ENCODE results near the gene DDX1.

Gene DDX1

DNA sequence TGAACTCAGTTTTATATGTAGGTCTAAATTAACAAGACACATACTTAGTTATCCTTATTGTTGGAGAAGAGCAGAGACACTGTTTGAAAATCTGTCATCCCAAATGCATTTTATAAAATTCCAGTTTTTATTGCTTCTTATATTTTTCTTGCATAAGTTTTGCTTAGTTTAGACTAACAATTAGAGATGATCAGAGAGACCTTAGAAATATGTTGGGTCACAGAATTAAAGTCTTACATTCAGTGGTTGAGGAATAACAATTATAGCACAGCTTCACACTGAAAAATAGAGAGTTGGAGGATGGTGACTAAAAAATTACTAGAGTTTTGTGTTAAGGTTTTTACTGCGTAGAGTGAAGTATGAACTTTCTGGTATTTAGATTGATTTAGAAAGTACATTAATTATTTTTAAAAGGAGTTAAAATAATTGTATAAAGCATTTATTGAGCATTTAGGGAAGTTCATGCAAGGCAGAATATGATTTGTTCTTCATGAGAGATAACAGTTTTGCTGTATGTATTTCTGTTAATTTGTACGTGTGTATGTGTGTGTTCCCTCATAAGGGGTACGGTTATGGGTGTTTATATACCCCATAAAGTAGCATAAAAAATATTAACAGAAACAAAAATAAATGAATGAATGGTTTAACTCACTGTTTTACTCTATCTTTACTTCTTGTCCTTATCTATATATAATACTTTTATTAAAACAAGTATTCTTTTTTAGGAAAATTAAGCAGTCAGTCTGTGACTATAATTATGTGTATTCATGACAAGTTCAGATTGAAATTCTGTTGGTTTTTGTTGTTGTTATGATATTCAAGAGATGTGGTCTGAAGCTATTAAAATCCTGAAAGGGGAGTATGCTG, 31.2 kb downstream of the DDX1 start:
- Histone ChIP-seq H4K91ac (ENCODE audit: low read length) (no peak overlapping the region), H3K23ac (ENCODE audit: low read length in 2 of 2) (no peak overlapping the region), H2BK5ac (ENCODE audit: low read depth, low read length, poor library complexity, severe bottlenecking) (no peak overlapping the region), H3K79me1 (replicated peaks; ENCODE audit: low read length, poor library complexity, severe bottlenecking) (peaks cover 24% of the 10 kb centered on the region), H3K36me3 (ENCODE audit: control insufficient read depth in 1 of 2, insufficient read depth in 2 of 2, low read depth in 1 of 2, low read length in 2 of 2) (peaks cover 21 to 100% of the 10 kb centered on the region in 2 experiments), H3K4me3 (ENCODE audit: insufficient read depth in 1 of 2, low read depth in 1 of 2, low read length in 2 of 2) (no peak overlapping the region), H2BK15ac (ENCODE audit: low read depth, poor library complexity, severe bottlenecking) (no peak overlapping the region), H3K4me1 (ENCODE audit: control insufficient read depth, insufficient read depth, low read depth, low read length) (no peaks in the 10 kb centered on the region), H2AFZ (ENCODE audit: low read depth, low read length) (no peak overlapping the region), H2AK5ac (ENCODE audit: low read length, severe bottlenecking) (no peak overlapping the region), H2BK120ac (ENCODE audit: low read depth, low read length) (no peak overlapping the region), H3K27ac (ENCODE audit: low read length, poor library complexity, severe bottlenecking) (no peak overlapping the region), H3K9me3 (ENCODE audit: control insufficient read depth, low read length) (no peaks in the 10 kb centered on the region), H3K27me3 (ENCODE audit: control insufficient read depth in 1 of 2, insufficient read depth in 1 of 2, low read length in 2 of 2) (no peaks in the 10 kb centered on the region), H2BK12ac (ENCODE audit: low read length in 2 of 2) (no peak overlapping the region), H4K8ac (ENCODE audit: low read length) (no peak overlapping the region), H3K9ac (ENCODE audit: low read length) (no peak overlapping the region), H3K4me2 (ENCODE audit: low read length, poor library complexity, severe bottlenecking) (no peak overlapping the region), H3K14ac (ENCODE audit: low read length in 2 of 2) (no peak overlapping the region), H3K4ac (ENCODE audit: low read depth in 1 of 2, low read length in 2 of 2) (no peak overlapping the region), H3K18ac (ENCODE audit: low read depth in 1 of 2, low read length in 2 of 2) (no peak overlapping the region)
- no CpG with 5 or more reads among the region's 3 CpGs for WGBS
- DNase-seq, result no peak

DNA sequence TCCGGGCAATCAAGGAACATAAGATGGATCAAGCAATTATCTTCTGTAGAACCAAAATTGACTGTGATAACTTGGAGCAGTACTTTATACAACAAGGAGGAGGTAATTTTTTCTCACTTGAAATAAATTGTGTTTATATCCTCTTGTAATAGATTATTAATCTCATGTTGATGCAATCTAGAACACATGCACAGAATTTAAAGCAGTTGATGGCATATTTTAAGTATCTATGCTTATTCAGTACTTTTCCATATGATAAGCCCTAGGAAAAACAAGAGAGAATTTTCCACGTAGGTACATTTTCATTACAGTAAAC, 31.8 kb downstream of the DDX1 start:
- H3K18ac ChIP-seq (ENCODE audit: low read depth in 1 of 2, low read length in 2 of 2), result no peak overlapping the region
- H3K9me3 ChIP-seq (ENCODE audit: control insufficient read depth, low read length), result no peaks in the 10 kb centered on the region
- 100% methylated on average over 1 of the region's 2 CpGs for WGBS
- no peak overlapping the region for H2AFZ ChIP-seq (ENCODE audit: low read depth, low read length)
- no peak overlapping the region for H3K23ac ChIP-seq (ENCODE audit: low read length in 2 of 2)
- no peak overlapping the region for H3K27ac ChIP-seq (ENCODE audit: low read length, poor library complexity, severe bottlenecking)
- H3K4me1 ChIP-seq (ENCODE audit: control insufficient read depth, insufficient read depth, low read depth, low read length), result no peaks in the 10 kb centered on the region
- H3K14ac ChIP-seq (ENCODE audit: low read length in 2 of 2), result no peak overlapping the region
- H3K4me3 ChIP-seq (ENCODE audit: insufficient read depth in 1 of 2, low read depth in 1 of 2, low read length in 2 of 2), result no peak overlapping the region
- no peak overlapping the region for H4K91ac ChIP-seq (ENCODE audit: low read length)
- no peak overlapping the region for H2AK5ac ChIP-seq (ENCODE audit: low read length, severe bottlenecking)
- no peak overlapping the region for H2BK12ac ChIP-seq (ENCODE audit: low read length in 2 of 2)
- no peaks in the 10 kb centered on the region for H3K27me3 ChIP-seq (ENCODE audit: control insufficient read depth in 1 of 2, insufficient read depth in 1 of 2, low read length in 2 of 2)
- H3K4ac ChIP-seq (ENCODE audit: low read depth in 1 of 2, low read length in 2 of 2), result no peak overlapping the region
- no peak overlapping the region for H2BK120ac ChIP-seq (ENCODE audit: low read depth, low read length)
- no peak for DNase-seq
- peaks cover 18 to 100% of the 10 kb centered on the region in 2 experiments for H3K36me3 ChIP-seq (ENCODE audit: control insufficient read depth in 1 of 2, insufficient read depth in 2 of 2, low read depth in 1 of 2, low read length in 2 of 2)
- H3K4me2 ChIP-seq (ENCODE audit: low read length, poor library complexity, severe bottlenecking), result no peak overlapping the region
- peaks cover 21% of the 10 kb centered on the region for H3K79me1 ChIP-seq (replicated peaks; ENCODE audit: low read length, poor library complexity, severe bottlenecking)
- H3K9ac ChIP-seq (ENCODE audit: low read length), result no peak overlapping the region
- no peak overlapping the region for H4K8ac ChIP-seq (ENCODE audit: low read length)
- no peak overlapping the region for H2BK15ac ChIP-seq (ENCODE audit: low read depth, poor library complexity, severe bottlenecking)
- no peak overlapping the region for H2BK5ac ChIP-seq (ENCODE audit: low read depth, low read length, poor library complexity, severe bottlenecking)

DNA sequence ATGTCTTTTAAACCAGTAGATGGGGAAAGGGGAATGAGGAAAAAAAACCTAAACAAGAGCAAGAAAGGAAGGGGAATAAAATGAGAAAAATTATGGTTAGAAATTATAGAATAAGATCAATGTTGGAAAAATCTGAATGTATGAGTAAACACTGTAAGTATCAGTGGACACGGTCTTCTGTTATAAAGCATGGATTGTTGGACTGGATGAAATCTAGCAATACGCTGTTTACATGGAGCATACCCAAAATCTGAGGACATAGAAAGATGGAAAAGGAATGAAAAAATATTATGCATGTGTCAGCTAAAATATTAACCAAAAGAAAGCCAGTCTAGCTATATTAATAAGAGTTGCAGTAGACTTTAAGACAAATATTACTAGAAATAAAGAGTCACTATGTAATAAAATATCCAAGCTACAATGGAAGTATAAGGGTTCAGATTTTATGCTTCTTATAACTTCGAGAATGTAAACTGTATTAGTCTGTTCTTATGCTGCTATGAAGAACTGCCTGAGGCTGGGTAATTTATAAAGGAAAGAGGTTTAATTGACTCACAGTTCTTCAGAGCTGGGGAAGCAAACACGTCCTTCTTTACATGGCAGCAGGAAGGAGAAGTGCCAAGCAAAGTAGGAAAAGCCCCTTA, 32.4 kb downstream of the DDX1 start:
- DNase-seq, result no peak
- Histone ChIP-seq H2BK5ac (ENCODE audit: low read depth, low read length, poor library complexity, severe bottlenecking) (no peak overlapping the region), H3K4me1 (ENCODE audit: control insufficient read depth, insufficient read depth, low read depth, low read length) (no peaks in the 10 kb centered on the region), H2BK15ac (ENCODE audit: low read depth, poor library complexity, severe bottlenecking) (no peak overlapping the region), H3K9me3 (ENCODE audit: control insufficient read depth, low read length) (no peaks in the 10 kb centered on the region), H2AK5ac (ENCODE audit: low read length, severe bottlenecking) (no peak overlapping the region), H2BK120ac (ENCODE audit: low read depth, low read length) (no peak overlapping the region), H3K23ac (ENCODE audit: low read length in 2 of 2) (no peak overlapping the region), H3K27me3 (ENCODE audit: control insufficient read depth in 1 of 2, insufficient read depth in 1 of 2, low read length in 2 of 2) (no peaks in the 10 kb centered on the region), H2BK12ac (ENCODE audit: low read length in 2 of 2) (no peak overlapping the region), H3K27ac (ENCODE audit: low read length, poor library complexity, severe bottlenecking) (no peak overlapping the region), H3K79me1 (replicated peaks; ENCODE audit: low read length, poor library complexity, severe bottlenecking) (peaks cover 16% of the 10 kb centered on the region), H3K4me2 (ENCODE audit: low read length, poor library complexity, severe bottlenecking) (no peak overlapping the region), H3K9ac (ENCODE audit: low read length) (no peak overlapping the region), H4K8ac (ENCODE audit: low read length) (no peak overlapping the region), H4K91ac (ENCODE audit: low read length) (no peak overlapping the region), H3K14ac (ENCODE audit: low read length in 2 of 2) (no peak overlapping the region), H3K4me3 (ENCODE audit: insufficient read depth in 1 of 2, low read depth in 1 of 2, low read length in 2 of 2) (no peak overlapping the region), H2AFZ (ENCODE audit: low read depth, low read length) (no peak overlapping the region), H3K36me3 (ENCODE audit: control insufficient read depth in 1 of 2, insufficient read depth in 2 of 2, low read depth in 1 of 2, low read length in 2 of 2) (peaks cover 12 to 100% of the 10 kb centered on the region in 2 experiments), H3K4ac (ENCODE audit: low read depth in 1 of 2, low read length in 2 of 2) (no peak overlapping the region), H3K18ac (ENCODE audit: low read depth in 1 of 2, low read length in 2 of 2) (no peak overlapping the region)
- WGBS, result 98% methylated on average over 4 of the region's 4 CpGs

DNA sequence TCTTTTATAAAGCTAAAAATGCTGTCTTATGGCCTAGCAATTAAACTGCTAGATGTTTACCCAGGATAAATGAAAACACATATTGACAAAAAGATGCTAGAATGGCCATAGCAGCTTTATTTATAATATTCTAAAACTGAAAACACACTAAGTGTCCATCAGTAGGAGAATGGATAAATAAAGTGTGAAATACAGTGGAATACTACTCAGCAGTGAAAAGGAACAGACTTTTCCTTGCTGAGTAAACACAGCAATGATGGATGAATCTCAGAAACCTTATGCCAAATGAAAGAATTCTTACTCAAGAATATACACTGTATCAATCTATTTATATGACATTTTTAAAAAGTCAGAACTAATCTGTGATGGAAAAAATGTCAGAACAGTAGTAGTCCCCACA, 33.2 kb downstream of the DDX1 start:
- H4K8ac ChIP-seq (ENCODE audit: low read length), result no peak overlapping the region
- H3K23ac ChIP-seq (ENCODE audit: low read length in 2 of 2), result no peak overlapping the region
- H2BK5ac ChIP-seq (ENCODE audit: low read depth, low read length, poor library complexity, severe bottlenecking), result no peak overlapping the region
- H3K4me2 ChIP-seq (ENCODE audit: low read length, poor library complexity, severe bottlenecking), result no peak overlapping the region
- H3K36me3 ChIP-seq (ENCODE audit: control insufficient read depth in 1 of 2, insufficient read depth in 2 of 2, low read depth in 1 of 2, low read length in 2 of 2), result peaks cover 7 to 100% of the 10 kb centered on the region in 2 experiments
- no peak overlapping the region for H2BK12ac ChIP-seq (ENCODE audit: low read length in 2 of 2)
- DNase-seq, result no peak
- no peak overlapping the region for H3K4ac ChIP-seq (ENCODE audit: low read depth in 1 of 2, low read length in 2 of 2)
- H3K18ac ChIP-seq (ENCODE audit: low read depth in 1 of 2, low read length in 2 of 2), result no peak overlapping the region
- H2BK120ac ChIP-seq (ENCODE audit: low read depth, low read length), result no peak overlapping the region
- H2AFZ ChIP-seq (ENCODE audit: low read depth, low read length), result no peak overlapping the region
- H3K9ac ChIP-seq (ENCODE audit: low read length), result no peak overlapping the region
- H3K27ac ChIP-seq (ENCODE audit: low read length, poor library complexity, severe bottlenecking), result no peak overlapping the region
- no peak overlapping the region for H3K14ac ChIP-seq (ENCODE audit: low read length in 2 of 2)
- H3K79me1 ChIP-seq (replicated peaks; ENCODE audit: low read length, poor library complexity, severe bottlenecking), result peaks cover 12% of the 10 kb centered on the region
- no peaks in the 10 kb centered on the region for H3K27me3 ChIP-seq (ENCODE audit: control insufficient read depth in 1 of 2, insufficient read depth in 1 of 2, low read length in 2 of 2)
- no peaks in the 10 kb centered on the region for H3K9me3 ChIP-seq (ENCODE audit: control insufficient read depth, low read length)
- H3K4me3 ChIP-seq (ENCODE audit: insufficient read depth in 1 of 2, low read depth in 1 of 2, low read length in 2 of 2), result no peak overlapping the region
- H2AK5ac ChIP-seq (ENCODE audit: low read length, severe bottlenecking), result no peak overlapping the region
- H2BK15ac ChIP-seq (ENCODE audit: low read depth, poor library complexity, severe bottlenecking), result no peak overlapping the region
- H4K91ac ChIP-seq (ENCODE audit: low read length), result no peak overlapping the region
- H3K4me1 ChIP-seq (ENCODE audit: control insufficient read depth, insufficient read depth, low read depth, low read length), result no peaks in the 10 kb centered on the region
